ENCODE measurements around the gene PYROXD2. TPM values are rescaled to one million over a fixed set of nuclear protein-coding genes. Genes with fewer than 3 reads are reported as not detected.

PYROXD2 gene
- total and polyA plus RNA-seq, 2 of the 13 experiments (the other 11 are each of a cell fraction or from before 2014, with no cell fraction given) = 2.0 to 6.2 TPM

- no peak for TF ChIP-seq TFAP4 (IDR thresholded peaks at IDR 0.05; ENCODE audit: borderline replicate concordance, low read depth)
- no peak for TF ChIP-seq MAFG (CRISPR knock-in tag; IDR thresholded peaks at IDR 0.05)
- 0 out of 2 replicates have a peak, but pooled peaks have one; percentile 35 for TF ChIP-seq ZNF180 (CRISPR knock-in tag; IDR thresholded peaks at IDR 0.05; ENCODE audit: borderline replicate concordance, low read depth)
- no peak for TF ChIP-seq ZNF709 (CRISPR knock-in tag; IDR thresholded peaks at IDR 0.05)
- TF ChIP-seq ELK4 (CRISPR knock-in tag; IDR thresholded peaks at IDR 0.05; ENCODE audit: borderline replicate concordance) = 0 out of 2 replicates have a peak, but pooled peaks have one; percentile 22
- no peak for TF ChIP-seq PREB (CRISPR knock-in tag; IDR thresholded peaks at IDR 0.05)
- no peak for TF ChIP-seq PAWR (CRISPR knock-in tag; IDR thresholded peaks at IDR 0.05; ENCODE audit: borderline replicate concordance)
- no peak for TF ChIP-seq ZNF775 (CRISPR knock-in tag; IDR thresholded peaks at IDR 0.05; ENCODE audit: borderline replicate concordance)
- no peak for TF ChIP-seq ZSCAN9 (CRISPR knock-in tag; IDR thresholded peaks at IDR 0.05; ENCODE audit: borderline replicate concordance)
- TF ChIP-seq THRA (CRISPR knock-in tag; IDR thresholded peaks at IDR 0.05; ENCODE audit: borderline replicate concordance) = no peak; the same call in 1 of the 2 replicates
- TF ChIP-seq ZNF598 (CRISPR knock-in tag; IDR thresholded peaks at IDR 0.05; ENCODE audit: borderline replicate concordance) = no peak
- TF ChIP-seq RARG (CRISPR knock-in tag; IDR thresholded peaks at IDR 0.05; ENCODE audit: low read depth) = no peak
- no peak for TF ChIP-seq ZNF33A (CRISPR knock-in tag; IDR thresholded peaks at IDR 0.05; ENCODE audit: borderline replicate concordance)
- peak; percentile 71 for TF ChIP-seq POLR2AphosphoS5 (IDR thresholded peaks at IDR 0.05; ENCODE audit: low read depth, low read length)
- no peak for TF ChIP-seq ZNF646 (CRISPR knock-in tag; IDR thresholded peaks at IDR 0.05)
- peak; percentile 82 for TF ChIP-seq MAX (IDR thresholded peaks at IDR 0.05)
- no peak for TF ChIP-seq HNRNPK (IDR thresholded peaks at IDR 0.05; ENCODE audit: low read depth, low read length, poor library complexity, severe bottlenecking)
Observed at GRCh38 chr10:98446661-98447221, 31.8 kb upstream of the PYROXD2 start, which contains the start of gene HPS1 (continued).
